ENCODE data around the gene XRRA1.

Gene XRRA1

GRCh38 chr11:74815966-74816365 is 132.9 kb downstream of the XRRA1 start (continued):
- TF ChIP-seq ZNF24 (tag by site-specific recombination; IDR thresholded peaks at IDR 0.05) = no peak
- TF ChIP-seq ZNF214 (tag by site-specific recombination; IDR thresholded peaks at IDR 0.05; ENCODE audit: borderline replicate concordance) = no peak
- TF ChIP-seq ZNF169 (tag by site-specific recombination; IDR thresholded peaks at IDR 0.05) = no peak
- TF ChIP-seq ATF2 (tag by site-specific recombination; IDR thresholded peaks at IDR 0.05; ENCODE audit: low read depth) = no peak

- ChIA-PET POLR2A (no interaction called here), CTCF (no interaction called here)
- H3K36me3 ChIP-seq (ENCODE audit: control insufficient read depth in 2 of 2, insufficient read depth in 1 of 2, low read length in 2 of 2) = peaks cover 0 to 16% of the 10 kb centered on the region in 2 experiments; a peak in 2 of 3 replicates
- H3K4me3 ChIP-seq (ENCODE audit: low read depth, low read length) = no peak overlapping the region
- H3K27ac ChIP-seq (ENCODE audit: extremely low read depth, low read depth, low read length) = no peak overlapping the region
- no peak for TF ChIP-seq SP3 (tag by site-specific recombination; IDR thresholded peaks at IDR 0.05)
- TF ChIP-seq ZSCAN23 (tag by site-specific recombination; IDR thresholded peaks at IDR 0.05) = no peak
- no peak for TF ChIP-seq ZFHX2 (tag by site-specific recombination; conservative IDR thresholded peaks at IDR 0.05)
- TF ChIP-seq ZBTB26 (tag by site-specific recombination; optimal IDR thresholded peaks at IDR 0.05) = no peak
- no peaks in the 10 kb centered on the region for H3K9me3 ChIP-seq (ENCODE audit: control insufficient read depth, insufficient read depth, low read depth, low read length)
- H3K4me1 ChIP-seq (ENCODE audit: control insufficient read depth, insufficient read depth, low read length) = no peaks in the 10 kb centered on the region
These were observed 139.1 kb downstream of the XRRA1 start for GRCh38 chr11:74809801-74810200.

GRCh38 chr11:74806267-74806666 is 142.6 kb downstream of the XRRA1 start:
- no peak overlapping the region for H3K27ac ChIP-seq (ENCODE audit: extremely low read depth, low read depth, low read length)
- no peak overlapping the region for H3K4me3 ChIP-seq (ENCODE audit: low read depth, low read length)
- no peak for TF ChIP-seq ZIC2 (tag by site-specific recombination; IDR thresholded peaks at IDR 0.05)
- TF ChIP-seq ZNF473 (tag by site-specific recombination; IDR thresholded peaks at IDR 0.05) = no peak
- POLR2A ChIA-PET = no interaction called here
- H3K36me3 ChIP-seq (ENCODE audit: control insufficient read depth in 2 of 2, insufficient read depth in 1 of 2, low read length in 2 of 2) = peaks cover 0 to 7% of the 10 kb centered on the region in 2 experiments; a peak in 1 of 3 replicates
- CTCF ChIA-PET = no interaction called here
- H3K4me1 ChIP-seq (ENCODE audit: control insufficient read depth, insufficient read depth, low read length) = no peaks in the 10 kb centered on the region
- no peaks in the 10 kb centered on the region for H3K9me3 ChIP-seq (ENCODE audit: control insufficient read depth, insufficient read depth, low read depth, low read length)

GRCh38 chr11:74791333-74792100 is 157.4 kb downstream of the XRRA1 start:
- POLR2A ChIA-PET = no interaction called here
- TF ChIP-seq ZNF112 (tag by site-specific recombination; IDR thresholded peaks at IDR 0.05) = no peak
- Histone ChIP-seq H3K9me3 (ENCODE audit: control insufficient read depth, insufficient read depth, low read depth, low read length) (no peaks in the 10 kb centered on the region), H3K4me1 (ENCODE audit: control insufficient read depth, insufficient read depth, low read length) (no peaks in the 10 kb centered on the region), H3K36me3 (ENCODE audit: control insufficient read depth in 2 of 2, insufficient read depth in 1 of 2, low read length in 2 of 2) (peaks cover 6 to 49% of the 10 kb centered on the region in 2 experiments; a peak in 2 of 3 replicates), H3K4me3 (ENCODE audit: low read depth, low read length) (no peak overlapping the region), H3K27ac (ENCODE audit: extremely low read depth, low read depth, low read length) (no peak overlapping the region)
- CTCF ChIA-PET = no interaction called here

All from HEK293 (cell line).